Fibroblast of the aortic adventitia (primary cell): ENCODE data around the gene RPS6KA2. TPM values are rescaled to one million over a fixed set of nuclear protein-coding genes. Genes with fewer than 3 reads are reported as not detected.

Experiments
- DNase-seq: peaks from one replicate; pipeline ENCODE4 v3.0.0-alpha.2; 2010; ENCODE audit warnings: low read depth
- H3K4me3 ChIP-seq: 2 replicates; pipeline ENCODE4 v1.5.1; 2011; ENCODE audit warnings: low read depth, mild to moderate bottlenecking, control low read depth, low read length, moderate library complexity
- CTCF ChIP-seq: IDR thresholded peaks from 2 replicates; pipeline ENCODE4 v1.5.1; 2011; ENCODE audit warnings: mild to moderate bottlenecking, low read length, control low read depth, inconsistent platforms; ENCODE audit not compliant: insufficient read depth
- total RNA-seq: library from RNA; depleted of rRNA; stranded (reverse); fragments of >200 nt; gene quantifications from 2 replicates; pipeline ENCODE4 v1.2.3, GENCODE V29; 2012; ENCODE audit warnings: low replicate concordance

Gene RPS6KA2
- total RNA-seq, 1 donor, result 89.7 TPM

DNA sequence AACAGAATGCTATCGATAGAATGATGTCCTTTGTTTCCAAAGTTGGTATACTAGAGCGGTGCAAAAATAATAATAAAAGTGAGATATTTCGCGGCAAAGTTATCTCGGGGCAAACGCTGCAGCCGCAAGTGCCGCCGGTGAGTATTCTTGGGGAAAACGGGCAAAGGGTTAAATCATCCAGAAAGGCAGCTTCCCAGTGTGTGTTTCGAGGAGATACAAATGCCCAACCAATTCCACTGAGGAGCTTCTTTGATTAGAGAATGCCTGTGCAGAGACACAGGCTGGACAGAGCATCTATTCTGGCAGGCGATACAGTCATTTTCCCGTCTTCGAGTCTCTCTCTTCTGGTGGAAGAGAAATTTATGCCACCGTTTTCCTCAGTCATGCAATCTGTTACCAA, 186.3 kb downstream of the RPS6KA2 start:
- H3K4me3 ChIP-seq, result no peak overlapping the region
- no peak for DNase-seq
- no peak for TF ChIP-seq CTCF

GRCh38 chr6:166440106-166440505, 186.9 kb downstream of the RPS6KA2 start:
- no peak for DNase-seq
- no peak overlapping the region for H3K4me3 ChIP-seq
- no peak for TF ChIP-seq CTCF

- H3K4me3 ChIP-seq, result no peak overlapping the region
- no peak for DNase-seq
Observed at GRCh38 chr6:166439366-166440091, 187.5 kb downstream of the RPS6KA2 start.

GRCh38 chr6:166438211-166438861, 188.7 kb downstream of the RPS6KA2 start:
- TF ChIP-seq CTCF, result no peak
- no peak for DNase-seq
- H3K4me3 ChIP-seq, result no peak overlapping the region

More at GRCh38 chr6:166439366-166440091, 187.5 kb downstream of the RPS6KA2 start:
- TF ChIP-seq CTCF, result no peak

GRCh38 chr6:166437661-166438060, 189.4 kb downstream of the RPS6KA2 start:
- no peak overlapping the region for H3K4me3 ChIP-seq
- no peak for DNase-seq
- no peak for TF ChIP-seq CTCF

GRCh38 chr6:166436195-166437139, 190.6 kb downstream of the RPS6KA2 start:
- H3K4me3 ChIP-seq, result no peak overlapping the region
- TF ChIP-seq CTCF, result no peak
- DNase-seq, result no peak
